WTC11 (cell line): ENCODE measurements around the gene CASKIN2. TPM values are rescaled to one million over a fixed set of nuclear protein-coding genes. Genes with fewer than 3 reads are reported as not detected.

ENCODE experiments used
- ARID4B ChIP-seq: sonication (generic); formaldehyde crosslinking; IDR thresholded peaks from 2 replicates; pipeline ENCODE4 v1.8.0; 2023; ENCODE audit warnings: missing genetic modification reagents, mild to moderate bottlenecking, borderline replicate concordance
- CREM ChIP-seq: sonication (generic); formaldehyde crosslinking; IDR thresholded peaks from 2 replicates; pipeline ENCODE4 v1.8.1; 2022; ENCODE audit warnings: mild to moderate bottlenecking, missing genetic modification reagents, moderate library complexity
- ELF4 ChIP-seq: sonication (generic); formaldehyde crosslinking; IDR thresholded peaks from 2 replicates; pipeline ENCODE4 v1.8.1; 2022; ENCODE audit warnings: low read depth, mild to moderate bottlenecking, moderate library complexity, missing genetic modification reagents
- ESRRA ChIP-seq: sonication (generic); formaldehyde crosslinking; IDR thresholded peaks from 2 replicates; pipeline ENCODE4 v1.8.1; 2022; ENCODE audit warnings: mild to moderate bottlenecking, missing genetic modification reagents, borderline replicate concordance
- PRRX2 ChIP-seq: fragments of 250-450 bp; sonication (Bioruptor Pico); IDR thresholded peaks from 2 replicates; pipeline ENCODE4 v1.8.0; 2021; ENCODE audit warnings: mild to moderate bottlenecking
- SMAD3 ChIP-seq: sonication (generic); formaldehyde crosslinking; IDR thresholded peaks from 2 replicates; pipeline ENCODE4 v1.8.0; 2022; ENCODE audit warnings: missing genetic modification reagents, mild to moderate bottlenecking, borderline replicate concordance
- SMAD4 ChIP-seq: sonication (generic); formaldehyde crosslinking; IDR thresholded peaks from 2 replicates; pipeline ENCODE4 v1.8.0; 2022; ENCODE audit warnings: mild to moderate bottlenecking, missing genetic modification reagents
- TCF7 ChIP-seq: sonication (generic); formaldehyde crosslinking; IDR thresholded peaks from 2 replicates; pipeline ENCODE4 v1.8.0; 2022; ENCODE audit warnings: mild to moderate bottlenecking, low read depth, missing genetic modification reagents, moderate library complexity
- ZNF138 ChIP-seq: sonication (generic); formaldehyde crosslinking; conservative IDR thresholded peaks from 2 replicates; pipeline ENCODE4 v1.8.1; 2022; ENCODE audit warnings: mild to moderate bottlenecking, moderate library complexity, missing genetic modification reagents
- ZNF281 ChIP-seq: sonication (generic); formaldehyde crosslinking; IDR thresholded peaks from 2 replicates; pipeline ENCODE4 v1.8.0; 2023; ENCODE audit warnings: mild to moderate bottlenecking, missing genetic modification reagents
- ZNF317 ChIP-seq: sonication (generic); formaldehyde crosslinking; IDR thresholded peaks from 2 replicates; pipeline ENCODE4 v1.8.1; 2023; ENCODE audit warnings: low read depth, mild to moderate bottlenecking, moderate library complexity, missing genetic modification reagents, borderline replicate concordance
- total RNA-seq: library from RNA; stranded (reverse); gene quantifications from 3 replicates; pipeline ENCODE4 v1.2.3, GENCODE V29; 2021
- TF ChIP-seq, protein P1 (sequence below): fragments of 250-450 bp; sonication (Bioruptor Pico); IDR thresholded peaks from 2 replicates; pipeline ENCODE4 v1.9.0; 2021; ENCODE audit warnings: mild to moderate bottlenecking
- TF ChIP-seq, protein P2 (sequence below): sonication (generic); formaldehyde crosslinking; conservative IDR thresholded peaks from 2 replicates; pipeline ENCODE4 v1.8.1; 2023; ENCODE audit warnings: mild to moderate bottlenecking, low read depth, missing genetic modification reagents, moderate library complexity
- TF ChIP-seq, protein P3 (sequence below): fragments of 250-450 bp; sonication (Bioruptor Pico); IDR thresholded peaks from 2 replicates; pipeline ENCODE4 v2.1.2; 2022; ENCODE audit warnings: mild to moderate bottlenecking, moderate library complexity
- TF ChIP-seq, protein P4 (sequence below): fragments of 200-600 bp; IDR thresholded peaks from 2 replicates; pipeline ENCODE4 v1.8.0; 2022; ENCODE audit warnings: antibody characterized with exemption
- TF ChIP-seq, protein P5 (sequence below): sonication (generic); formaldehyde crosslinking; IDR thresholded peaks from 2 replicates; pipeline ENCODE4 v1.8.1; 2023; ENCODE audit warnings: mild to moderate bottlenecking, moderate library complexity, missing genetic modification reagents
- TF ChIP-seq, protein P6 (sequence below): sonication (generic); formaldehyde crosslinking; IDR thresholded peaks from 2 replicates; pipeline ENCODE4 v1.8.1; 2023; ENCODE audit warnings: mild to moderate bottlenecking, missing genetic modification reagents

CASKIN2 gene
- total RNA-seq, 1 experiment from 2014 or later: 31.9 TPM

DNA sequence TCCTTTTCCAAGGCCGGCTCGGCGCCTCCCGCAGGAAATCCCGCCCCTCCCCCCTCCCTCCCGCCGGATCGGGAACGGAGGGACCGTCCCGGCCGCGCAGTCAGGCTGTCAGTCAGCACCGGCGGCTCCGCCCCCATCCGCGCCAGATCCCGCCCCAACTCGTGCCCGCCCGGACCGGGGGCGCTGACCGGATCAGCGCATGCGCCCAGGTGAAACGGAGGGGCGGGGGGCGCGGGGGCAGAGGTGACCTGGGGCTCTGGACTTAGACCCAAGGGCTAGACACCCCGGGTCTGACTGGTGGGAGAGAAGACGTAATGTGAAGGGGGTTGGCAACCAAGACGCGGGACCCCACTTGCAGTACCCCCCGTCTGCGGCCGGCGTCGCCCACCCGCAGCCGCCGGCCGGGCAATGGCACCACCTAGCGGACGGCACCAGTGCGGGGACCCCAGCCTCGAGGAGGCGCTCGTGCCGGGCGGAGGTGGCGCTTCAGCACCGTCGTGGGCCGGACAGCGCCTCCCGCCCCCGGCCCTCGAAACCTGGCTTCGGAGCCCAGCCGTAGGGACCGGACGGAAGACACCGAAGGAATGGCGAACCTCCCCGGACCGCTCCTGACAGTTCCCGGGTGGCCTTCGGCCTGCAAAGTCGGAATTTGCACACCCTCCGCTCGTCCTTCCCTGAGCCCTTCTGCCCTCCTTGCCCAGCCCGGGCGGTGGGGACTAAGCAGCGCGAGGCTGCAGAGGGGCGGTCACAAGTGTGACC lies at the start of gene CASKIN2 (continued):
- TF ChIP-seq, protein P1, sequence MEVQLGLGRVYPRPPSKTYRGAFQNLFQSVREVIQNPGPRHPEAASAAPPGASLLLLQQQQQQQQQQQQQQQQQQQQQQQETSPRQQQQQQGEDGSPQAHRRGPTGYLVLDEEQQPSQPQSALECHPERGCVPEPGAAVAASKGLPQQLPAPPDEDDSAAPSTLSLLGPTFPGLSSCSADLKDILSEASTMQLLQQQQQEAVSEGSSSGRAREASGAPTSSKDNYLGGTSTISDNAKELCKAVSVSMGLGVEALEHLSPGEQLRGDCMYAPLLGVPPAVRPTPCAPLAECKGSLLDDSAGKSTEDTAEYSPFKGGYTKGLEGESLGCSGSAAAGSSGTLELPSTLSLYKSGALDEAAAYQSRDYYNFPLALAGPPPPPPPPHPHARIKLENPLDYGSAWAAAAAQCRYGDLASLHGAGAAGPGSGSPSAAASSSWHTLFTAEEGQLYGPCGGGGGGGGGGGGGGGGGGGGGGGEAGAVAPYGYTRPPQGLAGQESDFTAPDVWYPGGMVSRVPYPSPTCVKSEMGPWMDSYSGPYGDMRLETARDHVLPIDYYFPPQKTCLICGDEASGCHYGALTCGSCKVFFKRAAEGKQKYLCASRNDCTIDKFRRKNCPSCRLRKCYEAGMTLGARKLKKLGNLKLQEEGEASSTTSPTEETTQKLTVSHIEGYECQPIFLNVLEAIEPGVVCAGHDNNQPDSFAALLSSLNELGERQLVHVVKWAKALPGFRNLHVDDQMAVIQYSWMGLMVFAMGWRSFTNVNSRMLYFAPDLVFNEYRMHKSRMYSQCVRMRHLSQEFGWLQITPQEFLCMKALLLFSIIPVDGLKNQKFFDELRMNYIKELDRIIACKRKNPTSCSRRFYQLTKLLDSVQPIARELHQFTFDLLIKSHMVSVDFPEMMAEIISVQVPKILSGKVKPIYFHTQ: no peak
- TF ChIP-seq, protein P2, sequence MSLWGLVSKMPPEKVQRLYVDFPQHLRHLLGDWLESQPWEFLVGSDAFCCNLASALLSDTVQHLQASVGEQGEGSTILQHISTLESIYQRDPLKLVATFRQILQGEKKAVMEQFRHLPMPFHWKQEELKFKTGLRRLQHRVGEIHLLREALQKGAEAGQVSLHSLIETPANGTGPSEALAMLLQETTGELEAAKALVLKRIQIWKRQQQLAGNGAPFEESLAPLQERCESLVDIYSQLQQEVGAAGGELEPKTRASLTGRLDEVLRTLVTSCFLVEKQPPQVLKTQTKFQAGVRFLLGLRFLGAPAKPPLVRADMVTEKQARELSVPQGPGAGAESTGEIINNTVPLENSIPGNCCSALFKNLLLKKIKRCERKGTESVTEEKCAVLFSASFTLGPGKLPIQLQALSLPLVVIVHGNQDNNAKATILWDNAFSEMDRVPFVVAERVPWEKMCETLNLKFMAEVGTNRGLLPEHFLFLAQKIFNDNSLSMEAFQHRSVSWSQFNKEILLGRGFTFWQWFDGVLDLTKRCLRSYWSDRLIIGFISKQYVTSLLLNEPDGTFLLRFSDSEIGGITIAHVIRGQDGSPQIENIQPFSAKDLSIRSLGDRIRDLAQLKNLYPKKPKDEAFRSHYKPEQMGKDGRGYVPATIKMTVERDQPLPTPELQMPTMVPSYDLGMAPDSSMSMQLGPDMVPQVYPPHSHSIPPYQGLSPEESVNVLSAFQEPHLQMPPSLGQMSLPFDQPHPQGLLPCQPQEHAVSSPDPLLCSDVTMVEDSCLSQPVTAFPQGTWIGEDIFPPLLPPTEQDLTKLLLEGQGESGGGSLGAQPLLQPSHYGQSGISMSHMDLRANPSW (CRISPR knock-in tag): 0 out of 2 replicates have a peak, but pooled peaks have one; percentile 5
- TF ChIP-seq ARID4B (CRISPR knock-in tag) (peak; percentile 98), ZNF281 (CRISPR knock-in tag) (no peak), CREM (CRISPR knock-in tag) (no peak), TCF7 (CRISPR knock-in tag) (0 out of 2 replicates have a peak, but pooled peaks have one; percentile 90), ELF4 (CRISPR knock-in tag) (0 out of 2 replicates have a peak, but pooled peaks have one; percentile 45), ESRRA (peak; percentile 89), ZNF138 (CRISPR knock-in tag) (no peak), ZNF317 (CRISPR knock-in tag) (peak; percentile 37; the same call in 1 of the 2 replicates), SMAD4 (CRISPR knock-in tag) (peak; percentile 89; the same call in 1 of the 2 replicates), PRRX2 (CRISPR knock-in tag) (no peak), SMAD3 (CRISPR knock-in tag) (peak; percentile 95)
- TF ChIP-seq, protein P3, sequence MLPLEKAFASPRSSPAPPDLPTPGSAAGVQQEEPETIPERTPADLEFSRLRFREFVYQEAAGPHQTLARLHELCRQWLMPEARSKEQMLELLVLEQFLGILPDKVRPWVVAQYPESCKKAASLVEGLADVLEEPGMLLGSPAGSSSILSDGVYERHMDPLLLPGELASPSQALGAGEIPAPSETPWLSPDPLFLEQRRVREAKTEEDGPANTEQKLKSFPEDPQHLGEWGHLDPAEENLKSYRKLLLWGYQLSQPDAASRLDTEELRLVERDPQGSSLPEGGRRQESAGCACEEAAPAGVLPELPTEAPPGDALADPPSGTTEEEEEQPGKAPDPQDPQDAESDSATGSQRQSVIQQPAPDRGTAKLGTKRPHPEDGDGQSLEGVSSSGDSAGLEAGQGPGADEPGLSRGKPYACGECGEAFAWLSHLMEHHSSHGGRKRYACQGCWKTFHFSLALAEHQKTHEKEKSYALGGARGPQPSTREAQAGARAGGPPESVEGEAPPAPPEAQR (CRISPR knock-in tag): no peak
- TF ChIP-seq, protein P4, sequence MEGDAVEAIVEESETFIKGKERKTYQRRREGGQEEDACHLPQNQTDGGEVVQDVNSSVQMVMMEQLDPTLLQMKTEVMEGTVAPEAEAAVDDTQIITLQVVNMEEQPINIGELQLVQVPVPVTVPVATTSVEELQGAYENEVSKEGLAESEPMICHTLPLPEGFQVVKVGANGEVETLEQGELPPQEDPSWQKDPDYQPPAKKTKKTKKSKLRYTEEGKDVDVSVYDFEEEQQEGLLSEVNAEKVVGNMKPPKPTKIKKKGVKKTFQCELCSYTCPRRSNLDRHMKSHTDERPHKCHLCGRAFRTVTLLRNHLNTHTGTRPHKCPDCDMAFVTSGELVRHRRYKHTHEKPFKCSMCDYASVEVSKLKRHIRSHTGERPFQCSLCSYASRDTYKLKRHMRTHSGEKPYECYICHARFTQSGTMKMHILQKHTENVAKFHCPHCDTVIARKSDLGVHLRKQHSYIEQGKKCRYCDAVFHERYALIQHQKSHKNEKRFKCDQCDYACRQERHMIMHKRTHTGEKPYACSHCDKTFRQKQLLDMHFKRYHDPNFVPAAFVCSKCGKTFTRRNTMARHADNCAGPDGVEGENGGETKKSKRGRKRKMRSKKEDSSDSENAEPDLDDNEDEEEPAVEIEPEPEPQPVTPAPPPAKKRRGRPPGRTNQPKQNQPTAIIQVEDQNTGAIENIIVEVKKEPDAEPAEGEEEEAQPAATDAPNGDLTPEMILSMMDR: peak; percentile 90
- TF ChIP-seq, protein P5, sequence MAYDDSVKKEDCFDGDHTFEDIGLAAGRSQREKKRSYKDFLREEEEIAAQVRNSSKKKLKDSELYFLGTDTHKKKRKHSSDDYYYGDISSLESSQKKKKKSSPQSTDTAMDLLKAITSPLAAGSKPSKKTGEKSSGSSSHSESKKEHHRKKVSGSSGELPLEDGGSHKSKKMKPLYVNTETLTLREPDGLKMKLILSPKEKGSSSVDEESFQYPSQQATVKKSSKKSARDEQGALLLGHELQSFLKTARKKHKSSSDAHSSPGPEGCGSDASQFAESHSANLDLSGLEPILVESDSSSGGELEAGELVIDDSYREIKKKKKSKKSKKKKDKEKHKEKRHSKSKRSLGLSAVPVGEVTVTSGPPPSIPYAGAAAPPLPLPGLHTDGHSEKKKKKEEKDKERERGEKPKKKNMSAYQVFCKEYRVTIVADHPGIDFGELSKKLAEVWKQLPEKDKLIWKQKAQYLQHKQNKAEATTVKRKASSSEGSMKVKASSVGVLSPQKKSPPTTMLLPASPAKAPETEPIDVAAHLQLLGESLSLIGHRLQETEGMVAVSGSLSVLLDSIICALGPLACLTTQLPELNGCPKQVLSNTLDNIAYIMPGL (CRISPR knock-in tag): peak; percentile 99
- TF ChIP-seq, protein P6, sequence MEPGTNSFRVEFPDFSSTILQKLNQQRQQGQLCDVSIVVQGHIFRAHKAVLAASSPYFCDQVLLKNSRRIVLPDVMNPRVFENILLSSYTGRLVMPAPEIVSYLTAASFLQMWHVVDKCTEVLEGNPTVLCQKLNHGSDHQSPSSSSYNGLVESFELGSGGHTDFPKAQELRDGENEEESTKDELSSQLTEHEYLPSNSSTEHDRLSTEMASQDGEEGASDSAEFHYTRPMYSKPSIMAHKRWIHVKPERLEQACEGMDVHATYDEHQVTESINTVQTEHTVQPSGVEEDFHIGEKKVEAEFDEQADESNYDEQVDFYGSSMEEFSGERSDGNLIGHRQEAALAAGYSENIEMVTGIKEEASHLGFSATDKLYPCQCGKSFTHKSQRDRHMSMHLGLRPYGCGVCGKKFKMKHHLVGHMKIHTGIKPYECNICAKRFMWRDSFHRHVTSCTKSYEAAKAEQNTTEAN (CRISPR knock-in tag): peak; percentile 93
